Fibroblast of the conjunctiva (primary cell): ENCODE data around the gene APOE.
"Not testable (repeated sequence)": the region's sequence is repeated elsewhere in the genome, so short reads cannot be mapped to it uniquely, and the experiment has no call there.

Experiments
- DNase-seq: peaks from one replicate; pipeline ENCODE4 v3.0.0-alpha.2; 2010; ENCODE audit warnings: low read depth

The APOE gene

DNA sequence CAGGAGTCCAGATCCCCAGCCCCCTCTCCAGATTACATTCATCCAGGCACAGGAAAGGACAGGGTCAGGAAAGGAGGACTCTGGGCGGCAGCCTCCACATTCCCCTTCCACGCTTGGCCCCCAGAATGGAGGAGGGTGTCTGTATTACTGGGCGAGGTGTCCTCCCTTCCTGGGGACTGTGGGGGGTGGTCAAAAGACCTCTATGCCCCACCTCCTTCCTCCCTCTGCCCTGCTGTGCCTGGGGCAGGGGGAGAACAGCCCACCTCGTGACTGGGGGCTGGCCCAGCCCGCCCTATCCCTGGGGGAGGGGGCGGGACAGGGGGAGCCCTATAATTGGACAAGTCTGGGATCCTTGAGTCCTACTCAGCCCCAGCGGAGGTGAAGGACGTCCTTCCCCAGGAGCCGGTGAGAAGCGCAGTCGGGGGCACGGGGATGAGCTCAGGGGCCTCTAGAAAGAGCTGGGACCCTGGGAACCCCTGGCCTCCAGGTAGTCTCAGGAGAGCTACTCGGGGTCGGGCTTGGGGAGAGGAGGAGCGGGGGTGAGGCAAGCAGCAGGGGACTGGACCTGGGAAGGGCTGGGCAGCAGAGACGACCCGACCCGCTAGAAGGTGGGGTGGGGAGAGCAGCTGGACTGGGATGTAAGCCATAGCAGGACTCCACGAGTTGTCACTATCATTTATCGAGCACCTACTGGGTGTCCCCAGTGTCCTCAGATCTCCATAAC lies at the start of gene APOE:
Gene APOE, plus strand, starts transcription at position 360 of the 724 bp plus-strand sequence. CDS start 829 bp downstream, outside the sequence.
- DNase-seq, result no peak

DNA sequence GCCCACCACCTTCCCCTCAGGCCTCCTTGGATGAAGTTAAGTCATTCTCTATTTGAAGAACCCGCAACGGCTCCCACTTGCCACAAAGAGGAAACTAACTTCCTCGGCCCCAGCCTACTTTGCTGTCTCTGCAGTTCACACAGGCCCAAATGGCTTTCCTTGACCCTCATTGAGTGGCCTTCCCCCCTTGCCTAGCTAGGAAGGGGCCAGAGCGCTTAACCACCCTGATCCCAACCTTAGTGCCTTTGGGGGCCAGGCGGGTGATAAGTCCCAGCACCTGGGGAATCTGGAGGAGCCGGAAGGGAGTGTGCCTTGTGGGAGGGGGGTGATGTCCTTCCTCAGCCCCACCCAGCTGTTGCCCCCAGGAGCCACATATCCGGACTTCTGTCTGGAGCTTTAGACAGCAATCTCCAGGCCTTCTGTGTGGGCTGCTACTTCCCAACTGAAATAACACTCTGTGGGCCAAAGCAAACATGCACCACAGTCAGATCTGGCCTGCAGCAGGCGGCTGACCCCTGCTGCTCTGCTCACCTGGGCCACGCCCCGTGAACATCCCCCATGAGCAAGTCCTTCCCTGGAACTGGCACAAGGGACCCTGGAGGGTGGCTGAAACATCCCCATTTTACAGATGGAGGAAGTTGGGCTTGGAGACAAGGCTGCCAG lies 49.0 kb upstream of the APOE start:
- no peak for DNase-seq

DNA sequence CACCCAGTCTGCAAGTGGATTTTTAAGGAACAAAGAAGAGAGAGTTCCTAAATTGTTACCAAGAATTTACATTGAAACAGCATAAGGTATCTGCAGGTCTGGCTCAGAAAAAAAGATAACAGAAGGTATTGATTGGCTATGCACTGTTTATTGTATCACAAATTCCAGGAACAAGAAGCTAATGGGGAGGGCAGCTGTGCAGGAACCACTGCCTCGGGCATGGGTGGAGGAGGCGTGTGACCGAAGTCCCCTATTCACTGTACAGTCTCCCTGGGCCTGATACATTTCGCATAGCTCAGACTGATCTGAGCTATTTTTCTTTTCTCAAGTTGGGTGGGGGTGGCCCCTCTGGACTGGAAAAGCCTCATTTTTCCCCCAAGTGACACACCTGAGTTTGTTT lies 47.8 kb upstream of the APOE start:
- no peak for DNase-seq

DNA sequence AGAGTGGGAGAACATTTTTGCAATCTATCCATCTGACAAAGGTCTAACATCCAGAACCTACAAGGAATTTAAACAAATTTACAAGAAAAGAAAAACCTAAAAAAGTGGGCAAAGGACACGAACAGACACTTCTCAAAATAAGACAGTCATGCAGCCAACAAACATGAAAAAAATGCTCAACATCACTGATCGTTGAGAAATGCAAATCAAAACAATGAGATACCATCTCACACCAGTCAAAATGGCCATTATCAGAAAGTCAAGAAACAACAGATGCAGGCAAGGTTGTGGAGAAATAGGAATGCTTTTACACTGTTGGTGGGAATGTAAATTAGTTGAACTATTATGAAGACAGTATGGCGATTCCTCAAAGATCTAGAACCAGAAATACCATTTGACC lies 44.0 kb upstream of the APOE start:
- not testable (repeated sequence) for DNase-seq

DNA sequence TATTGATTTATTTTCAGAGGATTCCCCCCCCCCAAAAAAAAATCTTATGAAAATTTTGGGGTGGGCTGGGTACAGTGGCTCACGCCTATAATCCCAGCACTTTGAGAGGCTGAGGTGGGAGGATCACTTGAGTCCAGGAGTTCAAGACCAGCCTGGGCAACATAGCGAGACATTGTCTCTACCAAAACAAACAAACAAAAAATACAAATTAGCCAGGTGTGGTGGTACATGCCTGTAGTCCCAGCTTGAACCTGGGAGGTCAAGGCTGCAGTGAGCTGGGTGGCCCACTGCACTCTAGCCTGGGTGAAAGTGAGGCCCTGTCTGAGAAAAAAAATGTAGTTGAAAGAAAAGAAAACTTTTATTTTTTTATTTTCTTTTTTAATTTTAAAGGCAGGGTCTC lies 41.6 kb upstream of the APOE start:
- DNase-seq, result no peak

DNA sequence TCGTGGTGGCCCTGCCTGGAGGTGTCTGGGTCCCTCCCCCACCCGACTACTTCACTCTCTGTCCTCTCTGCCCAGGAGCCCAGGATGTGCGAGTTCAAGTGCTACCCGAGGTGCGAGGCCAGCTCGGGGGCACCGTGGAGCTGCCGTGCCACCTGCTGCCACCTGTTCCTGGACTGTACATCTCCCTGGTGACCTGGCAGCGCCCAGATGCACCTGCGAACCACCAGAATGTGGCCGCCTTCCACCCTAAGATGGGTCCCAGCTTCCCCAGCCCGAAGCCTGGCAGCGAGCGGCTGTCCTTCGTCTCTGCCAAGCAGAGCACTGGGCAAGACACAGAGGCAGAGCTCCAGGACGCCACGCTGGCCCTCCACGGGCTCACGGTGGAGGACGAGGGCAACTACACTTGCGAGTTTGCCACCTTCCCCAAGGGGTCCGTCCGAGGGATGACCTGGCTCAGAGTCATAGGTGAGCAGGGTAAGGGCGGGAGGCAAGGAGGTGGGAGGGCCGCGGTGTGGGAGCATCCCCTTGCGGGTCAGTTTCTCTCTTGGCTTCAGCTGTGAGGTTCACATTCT lies 40.3 kb upstream of the APOE start:
- DNase-seq, result no peak

DNA sequence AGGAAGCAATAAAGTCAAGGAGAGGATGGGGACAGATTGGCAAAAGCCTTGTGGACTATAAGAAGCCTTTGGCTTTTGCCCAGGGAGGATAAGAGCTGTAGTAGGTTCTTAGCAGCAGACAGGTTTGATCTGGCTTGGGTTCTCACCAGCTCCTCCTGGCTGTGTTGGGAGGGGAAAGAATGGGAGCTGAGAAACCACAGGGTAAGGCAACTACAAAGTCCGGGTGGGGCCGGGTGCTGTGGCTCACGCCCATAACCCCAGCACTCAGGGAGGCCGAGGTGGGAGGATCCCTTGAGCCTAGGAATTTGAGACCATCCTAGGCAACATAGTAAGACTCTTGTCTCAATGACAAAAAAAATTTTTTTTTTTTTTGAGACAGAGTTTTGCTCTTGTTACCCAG lies 38.9 kb upstream of the APOE start:
- DNase-seq, result no peak

DNA sequence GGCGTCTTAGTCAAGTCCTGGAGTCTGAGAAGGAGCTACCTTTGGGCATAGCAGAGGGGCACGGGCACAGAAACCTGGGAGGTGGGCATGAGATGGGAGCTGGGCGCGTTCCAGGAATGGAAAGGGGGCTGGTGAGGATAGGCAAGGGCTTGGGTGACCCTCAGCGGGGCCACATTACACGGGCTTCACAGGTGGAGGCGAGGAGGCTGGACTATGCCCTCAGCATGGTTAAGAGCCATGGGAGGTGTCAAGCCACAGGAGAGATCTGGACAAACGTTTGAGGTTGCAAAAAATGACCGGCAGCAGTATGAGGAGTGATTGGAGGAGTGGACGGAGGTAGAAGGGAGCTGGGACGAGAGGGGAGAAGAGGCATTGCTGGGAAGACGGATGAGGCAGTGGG lies 38.0 kb upstream of the APOE start:
- no peak for DNase-seq

DNA sequence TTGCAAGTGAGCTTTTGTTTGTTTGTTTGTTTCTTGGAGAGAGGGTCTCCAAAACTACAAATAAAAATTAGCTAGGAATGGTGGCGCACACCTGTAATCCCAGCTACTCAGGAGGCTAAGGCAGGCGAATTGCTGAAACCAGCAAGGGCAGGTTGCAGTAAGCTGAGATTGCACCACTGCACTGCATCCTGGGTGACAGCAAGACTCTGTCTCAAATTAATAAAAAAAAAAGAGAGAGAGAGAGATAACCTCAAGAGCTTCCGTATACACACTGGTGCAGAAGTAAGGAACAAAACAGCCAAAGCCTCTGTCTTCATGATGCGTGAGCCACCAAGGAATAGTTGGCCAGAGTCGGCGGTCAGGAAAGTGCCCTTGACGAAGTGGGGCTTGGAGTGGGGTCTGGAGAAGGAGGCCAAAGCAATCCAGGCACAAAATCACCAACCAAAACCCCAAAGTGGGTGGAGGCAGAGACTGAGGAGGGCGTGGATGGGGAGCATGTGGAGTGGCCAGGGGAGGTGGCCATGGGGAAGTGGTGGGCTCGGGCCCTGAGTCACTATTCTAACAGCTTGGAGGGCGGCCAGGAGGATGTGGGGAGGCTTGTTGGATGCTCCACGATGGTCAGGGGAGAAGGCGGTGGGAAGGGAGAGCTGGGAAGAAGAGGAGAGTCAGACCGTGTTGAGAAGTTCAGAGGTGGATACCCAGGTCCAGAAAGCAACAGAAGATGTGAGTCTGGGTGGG lies 35.7 kb upstream of the APOE start:
- no peak for DNase-seq

DNA sequence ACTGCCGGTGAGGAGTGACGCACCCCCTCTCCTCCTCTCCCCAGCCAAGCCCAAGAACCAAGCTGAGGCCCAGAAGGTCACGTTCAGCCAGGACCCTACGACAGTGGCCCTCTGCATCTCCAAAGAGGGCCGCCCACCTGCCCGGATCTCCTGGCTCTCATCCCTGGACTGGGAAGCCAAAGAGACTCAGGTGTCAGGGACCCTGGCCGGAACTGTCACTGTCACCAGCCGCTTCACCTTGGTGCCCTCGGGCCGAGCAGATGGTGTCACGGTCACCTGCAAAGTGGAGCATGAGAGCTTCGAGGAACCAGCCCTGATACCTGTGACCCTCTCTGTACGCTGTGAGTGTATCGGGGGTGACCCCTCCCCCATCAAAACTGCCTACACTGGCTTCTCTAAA lies 33.8 kb upstream of the APOE start:
- DNase-seq, result no peak

DNA sequence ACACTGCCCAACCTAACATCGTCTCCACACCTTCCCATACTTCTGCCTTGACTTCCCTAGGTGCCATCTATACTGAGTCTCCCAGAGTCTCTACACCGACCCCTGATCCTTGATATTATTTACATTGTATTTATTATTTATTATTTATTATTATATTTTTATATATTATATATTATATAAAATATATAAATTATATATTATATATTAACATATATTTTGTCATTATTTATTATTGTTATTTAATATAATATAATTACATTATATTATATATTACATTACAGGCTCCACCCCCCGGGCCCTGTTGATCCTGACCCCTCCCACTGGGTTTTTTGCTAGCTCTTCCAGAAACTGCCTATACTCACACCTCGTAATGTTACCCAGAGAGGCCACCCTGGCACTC lies 32.9 kb upstream of the APOE start:
- DNase-seq, result no peak

DNA sequence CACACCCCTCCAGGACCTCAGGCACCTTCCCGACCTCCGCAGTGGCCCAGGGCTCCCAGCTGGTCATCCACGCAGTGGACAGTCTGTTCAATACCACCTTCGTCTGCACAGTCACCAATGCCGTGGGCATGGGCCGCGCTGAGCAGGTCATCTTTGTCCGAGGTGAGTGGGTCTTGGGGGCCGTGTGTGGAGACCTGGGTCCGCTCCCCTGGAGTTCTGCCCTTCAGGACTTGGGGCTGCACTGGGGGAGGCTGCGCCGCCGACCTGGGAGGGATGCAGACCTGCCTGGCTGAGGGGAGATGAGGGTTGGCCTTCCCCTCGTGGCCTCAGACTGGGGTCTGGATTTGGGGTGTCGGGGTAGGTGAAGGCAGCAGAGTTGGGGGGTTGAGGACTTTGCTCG lies 31.3 kb upstream of the APOE start:
- DNase-seq, result no peak

DNA sequence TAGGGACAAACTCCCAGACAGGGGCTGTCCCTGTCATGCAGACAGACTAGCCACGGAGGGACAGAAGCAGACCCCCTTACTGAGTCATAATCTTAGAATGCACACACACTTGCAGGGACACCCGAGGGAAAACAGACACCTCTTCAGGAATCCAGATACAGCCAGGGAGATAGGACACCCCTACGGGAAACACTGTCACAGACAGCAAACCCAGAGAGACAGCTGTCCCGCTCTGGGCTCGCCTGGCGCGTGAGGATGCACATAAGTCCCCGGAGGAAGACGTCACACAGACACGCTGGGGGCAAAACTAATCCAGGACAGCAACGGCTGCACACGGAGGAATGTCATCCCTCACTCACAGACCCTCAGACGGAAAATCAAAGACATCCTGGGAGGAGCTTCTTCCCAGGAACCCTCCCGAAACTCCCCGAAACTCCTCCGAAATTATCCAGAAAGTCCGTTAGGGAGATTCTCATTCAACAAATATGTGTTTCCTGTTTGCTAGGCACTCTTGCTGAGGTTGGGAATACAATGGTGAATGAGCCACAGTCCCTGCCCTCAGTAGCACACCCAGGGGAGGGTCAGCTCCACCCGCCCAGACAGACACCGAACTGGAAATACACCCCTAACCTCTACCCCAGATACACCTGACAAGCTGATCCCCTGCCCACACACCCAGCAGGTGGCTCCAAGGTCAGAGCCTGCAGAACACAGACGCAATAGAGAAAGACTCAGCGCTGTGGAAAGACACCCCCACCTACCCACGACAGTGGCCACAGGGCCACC lies 29.7 kb upstream of the APOE start:
- no peak for DNase-seq

DNA sequence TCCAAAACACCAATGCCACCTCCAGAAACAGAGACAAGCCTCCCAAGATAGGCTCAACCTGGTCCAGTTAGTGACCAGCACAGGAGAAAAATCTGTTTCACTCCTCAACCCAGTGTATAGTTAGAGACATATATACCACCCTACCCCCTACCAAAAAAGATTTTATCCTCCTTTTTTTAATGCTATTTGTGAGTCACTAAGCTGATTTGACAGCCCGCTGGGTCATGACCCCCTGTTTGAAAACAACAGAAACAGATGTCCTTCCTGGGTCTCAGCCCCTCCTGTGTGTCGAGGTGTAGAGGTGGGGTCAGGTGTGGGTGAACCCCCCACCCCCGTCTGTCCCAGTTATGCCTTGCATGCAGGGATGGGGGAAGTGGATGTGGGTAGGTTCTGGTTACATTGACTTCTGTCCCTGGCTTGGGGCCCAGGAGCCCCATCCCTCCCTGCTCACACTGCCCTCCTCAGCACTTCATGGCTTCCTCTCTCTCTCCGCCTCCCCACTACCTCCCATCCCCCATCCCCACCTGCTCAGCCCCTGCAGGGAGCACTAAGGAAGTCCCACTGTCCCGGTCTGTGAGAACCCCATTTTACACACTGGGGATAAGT lies 28.6 kb upstream of the APOE start:
- DNase-seq, result no peak

DNA sequence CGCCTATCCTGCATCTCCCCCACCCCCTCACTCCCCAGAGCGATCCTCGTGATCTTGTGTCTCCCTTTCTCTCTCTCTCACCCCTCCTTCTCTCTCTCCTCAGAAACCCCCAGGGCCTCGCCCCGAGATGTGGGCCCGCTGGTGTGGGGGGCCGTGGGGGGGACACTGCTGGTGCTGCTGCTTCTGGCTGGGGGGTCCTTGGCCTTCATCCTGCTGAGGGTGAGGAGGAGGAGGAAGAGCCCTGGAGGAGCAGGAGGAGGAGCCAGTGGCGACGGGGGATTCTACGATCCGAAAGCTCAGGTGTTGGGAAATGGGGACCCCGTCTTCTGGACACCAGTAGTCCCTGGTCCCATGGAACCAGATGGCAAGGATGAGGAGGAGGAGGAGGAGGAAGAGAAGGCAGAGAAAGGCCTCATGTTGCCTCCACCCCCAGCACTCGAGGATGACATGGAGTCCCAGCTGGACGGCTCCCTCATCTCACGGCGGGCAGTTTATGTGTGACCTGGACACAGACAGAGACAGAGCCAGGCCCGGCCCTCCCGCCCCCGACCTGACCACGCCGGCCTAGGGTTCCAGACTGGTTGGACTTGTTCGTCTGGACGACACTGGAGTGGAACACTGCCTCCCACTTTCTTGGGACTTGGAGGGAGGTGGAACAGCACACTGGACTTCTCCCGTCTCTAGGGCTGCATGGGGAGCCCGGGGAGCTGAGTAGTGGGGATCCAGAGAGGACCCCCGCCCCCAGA lies 27.3 kb upstream of the APOE start:
- no peak for DNase-seq

DNA sequence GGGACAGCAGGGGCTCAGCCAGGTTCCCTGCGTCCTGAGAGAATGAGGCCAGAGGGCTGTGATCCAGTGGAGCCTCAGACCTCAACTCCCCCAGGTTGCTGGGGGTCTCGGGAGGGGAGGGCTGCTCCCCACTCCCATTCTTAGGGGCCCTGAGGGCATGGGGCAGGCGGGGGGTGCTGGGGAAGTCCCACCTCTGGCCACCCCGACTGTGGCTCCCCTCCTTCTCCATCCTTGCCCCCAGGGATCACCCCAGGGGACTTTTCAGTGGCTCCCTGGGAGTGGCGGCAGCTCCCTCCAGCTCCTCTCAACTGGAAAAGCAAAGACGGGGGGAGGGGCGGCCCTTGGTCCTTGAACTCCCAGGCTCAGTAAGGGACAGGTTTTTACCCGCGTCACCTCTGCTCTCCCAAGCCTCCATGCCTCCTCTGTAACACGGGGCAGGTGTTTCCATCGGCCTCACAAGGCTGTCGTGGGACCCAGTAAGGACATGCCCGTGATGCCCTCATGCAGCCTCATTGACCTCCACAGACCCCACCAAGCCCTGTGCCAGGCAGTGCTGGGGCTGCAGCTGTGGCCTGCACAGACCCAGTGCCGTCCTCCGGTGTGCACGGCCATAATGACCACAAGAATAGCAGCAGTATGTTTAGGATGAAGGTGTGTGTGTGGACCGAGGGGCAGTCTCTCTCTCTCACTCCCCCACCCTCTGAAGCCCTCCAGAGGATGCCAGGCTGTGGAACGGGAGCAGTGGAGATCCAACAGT lies 26.1 kb upstream of the APOE start:
- DNase-seq, result no peak

DNA sequence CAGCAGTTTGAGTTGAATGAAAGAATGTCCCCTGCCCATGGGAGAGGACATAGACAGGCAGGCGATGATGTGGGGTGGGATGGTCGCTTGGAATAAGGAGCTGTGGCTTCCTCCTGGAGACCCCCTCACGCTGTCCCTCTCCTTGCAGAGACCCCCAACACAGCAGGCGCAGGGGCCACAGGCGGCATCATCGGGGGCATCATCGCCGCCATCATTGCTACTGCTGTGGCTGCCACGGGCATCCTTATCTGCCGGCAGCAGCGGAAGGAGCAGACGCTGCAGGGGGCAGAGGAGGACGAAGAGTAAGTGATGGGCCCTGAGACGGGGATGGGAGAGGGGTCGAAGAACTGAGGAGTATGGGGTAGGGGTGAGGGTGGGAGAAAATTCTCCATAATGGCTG lies 23.5 kb upstream of the APOE start:
- DNase-seq, result no peak

DNA sequence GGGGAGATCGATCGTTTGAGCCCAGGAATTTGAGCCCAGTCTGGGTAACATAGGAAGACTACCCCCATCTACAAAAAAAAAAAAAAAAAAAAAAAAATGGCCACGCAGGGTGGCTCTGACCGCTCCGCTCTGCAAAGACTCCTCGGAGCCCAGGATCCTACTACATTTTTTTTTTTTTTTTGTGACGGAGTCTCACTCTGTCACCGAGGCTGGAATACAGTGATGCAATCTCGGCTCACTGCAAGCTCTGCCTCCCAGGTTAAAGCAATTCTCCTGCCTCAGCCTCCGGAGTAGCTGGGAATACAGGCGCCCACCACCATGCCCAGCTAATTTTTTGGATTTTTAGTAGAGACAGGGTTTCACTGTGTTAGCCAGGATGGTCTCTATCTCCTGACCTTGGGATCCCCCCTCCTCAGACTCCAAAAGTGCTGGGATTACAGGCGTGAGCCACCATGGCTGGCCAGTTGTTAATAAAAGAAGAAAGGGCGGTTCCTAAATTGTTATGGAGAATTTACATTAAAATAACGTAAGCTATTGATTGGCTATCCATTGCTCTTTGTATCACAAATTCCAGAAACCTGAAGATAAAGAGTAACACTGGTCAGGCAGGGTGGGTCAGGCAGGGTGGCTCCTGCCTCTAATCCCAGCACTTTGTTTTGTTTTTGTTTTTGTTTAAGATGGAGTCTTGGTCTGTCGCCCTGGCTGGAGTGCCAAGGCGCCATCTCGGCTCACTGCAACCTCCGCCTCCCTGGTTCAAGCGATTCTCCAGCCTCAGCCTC lies 22.8 kb upstream of the APOE start:
- not testable (repeated sequence) for DNase-seq

DNA sequence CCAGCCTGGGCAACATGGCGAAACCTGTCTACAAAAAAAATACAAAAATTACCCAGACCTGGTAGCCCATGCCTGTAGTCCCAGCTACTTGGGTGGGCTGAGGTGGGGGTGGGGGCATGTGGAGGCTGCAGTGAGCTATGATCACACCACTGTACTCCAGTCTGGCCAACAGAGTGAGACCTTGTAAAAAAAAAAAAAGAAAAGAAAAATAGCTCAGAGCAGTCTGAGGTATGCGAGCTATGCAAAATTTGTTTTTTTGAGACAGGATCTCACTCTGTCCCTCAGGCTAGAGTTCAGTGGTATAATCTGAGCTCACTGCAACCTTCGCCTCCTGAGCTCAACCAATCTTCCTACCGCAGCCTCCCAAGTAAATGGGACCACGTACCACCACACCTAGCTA lies 21.7 kb upstream of the APOE start:
- DNase-seq, result no peak
